H1 (cell line): ENCODE measurements around the gene BSDC1. TPM values are rescaled to one million over a fixed set of nuclear protein-coding genes. Genes with fewer than 3 reads are reported as not detected.

Source experiments
- CBX5 ChIP-seq: fragments of 300-800, 300-1000 bp; sonication (generic); IDR thresholded peaks from 2 replicates; pipeline ENCODE4 v1.7.1; 2016; ENCODE audit warnings: antibody characterized with exemption, low read length, low read depth
- SP2 ChIP-seq: IDR thresholded peaks from 2 replicates; pipeline ENCODE4 v1.6.1; 2012; ENCODE audit warnings: mild to moderate bottlenecking, low read length, inconsistent platforms
- polyA plus RNA-seq, 7 experiments: library from polyadenylated mRNA; depleted of rRNA in 3 of 7; stranded (reverse) in 5 of 7; unstranded in 2 of 7; fragments of >200 nt in 5 of 7; fragments of 200-250 nt in 2 of 7; gene quantifications; 1 replicate in 5 of 7; 2 replicates in 1 of 7; 4 replicates in 1 of 7; pipeline versions ENCODE4 v1.2.1 to v1.2.3, GENCODE V29; 2011 to 2013; ENCODE audit warnings: missing spikeins in 2 of 7, mixed read lengths in 2 of 7
- total RNA-seq: library from RNA; stranded (reverse); fragmentation: NEBNext Ultra II Directional; extraction: Animal tissue kit (Norgen Biotek cat#: 25700); gene quantifications from 2 replicates; pipeline ENCODE4 v1.2.1, GENCODE V29; 2021

BSDC1 gene
- total and polyA plus RNA-seq, 2 of the 8 experiments (the other 6 are each of a cell fraction or from before 2014, with no cell fraction given), result 24.8 to 40.7 TPM

DNA sequence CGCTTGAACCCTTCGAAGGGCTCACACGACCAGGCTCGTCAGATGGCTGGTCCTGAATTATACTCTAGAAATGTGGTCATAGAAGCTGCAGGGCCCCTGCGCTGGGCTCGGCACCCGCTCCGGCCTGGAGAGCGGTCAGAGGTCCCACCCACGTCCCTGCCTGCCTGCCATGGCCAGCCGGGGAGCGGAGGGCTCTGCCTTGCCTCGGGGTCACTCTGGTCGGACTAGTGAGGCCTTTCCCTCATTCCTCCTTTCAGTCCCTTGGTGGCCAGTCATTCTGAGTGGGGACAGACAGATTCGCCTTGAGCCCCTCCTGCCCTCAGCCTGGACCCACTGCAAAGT lies 57.7 kb downstream of the BSDC1 start (continued):
- TF ChIP-seq CBX5 (no peak), SP2 (no peak)
